Measurements from ENCODE around the gene ART1.

Gene ART1

DNA sequence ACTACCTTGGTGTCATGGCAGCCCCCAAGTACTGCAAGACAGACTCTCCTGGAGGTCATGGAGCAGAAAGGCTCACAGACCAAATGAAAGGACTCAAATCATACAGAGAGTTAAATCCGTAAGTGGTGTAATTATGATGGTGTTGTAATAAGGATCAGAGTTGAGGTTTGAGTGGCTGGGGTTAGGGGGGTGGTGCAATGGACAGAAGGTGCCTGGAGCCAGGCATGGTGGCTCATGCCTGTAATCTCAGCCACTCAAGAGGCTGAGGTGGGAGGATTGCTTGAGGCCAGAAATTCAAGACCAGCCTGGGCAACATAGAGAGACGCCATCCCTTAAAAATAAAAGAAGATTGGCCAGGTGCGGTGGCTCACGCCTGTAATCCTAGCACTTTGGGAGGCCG, 21.8 kb upstream of the ART1 start:
- no peak for DNase-seq (ENCODE audit: extremely low read depth, low read depth)

DNA sequence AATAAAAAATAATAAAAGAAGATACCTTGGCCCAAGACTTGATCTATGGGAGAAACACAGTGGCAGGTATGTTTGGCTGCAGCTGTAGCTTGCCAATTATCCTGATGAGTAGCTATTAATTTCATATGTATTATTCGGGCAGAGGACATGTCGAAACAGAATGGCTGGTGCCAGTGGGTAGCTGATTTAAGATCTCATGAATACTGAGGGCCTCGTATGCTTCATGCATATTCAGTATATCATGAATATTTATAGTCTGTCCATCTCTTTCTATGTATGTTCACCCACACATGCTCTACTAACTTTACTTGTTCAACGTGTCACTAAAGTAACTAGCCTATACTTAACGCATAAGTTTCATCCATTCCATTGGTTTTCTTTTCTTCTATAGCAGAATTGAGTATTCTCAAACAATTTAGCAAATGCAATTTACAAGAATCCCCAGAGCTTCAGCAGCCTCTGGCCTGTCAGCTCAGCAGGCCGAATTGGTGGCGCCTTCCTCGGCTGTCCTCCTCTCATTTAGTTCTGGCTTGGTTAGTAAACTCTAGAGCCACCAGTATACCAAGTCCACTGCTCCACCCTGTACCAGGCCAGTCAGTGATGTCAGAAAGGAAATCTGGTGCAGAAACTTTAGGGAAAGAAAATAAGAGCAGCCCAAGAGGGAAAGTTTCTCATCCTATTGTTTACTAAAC, 21.0 kb upstream of the ART1 start:
- TF ChIP-seq, protein P1, sequence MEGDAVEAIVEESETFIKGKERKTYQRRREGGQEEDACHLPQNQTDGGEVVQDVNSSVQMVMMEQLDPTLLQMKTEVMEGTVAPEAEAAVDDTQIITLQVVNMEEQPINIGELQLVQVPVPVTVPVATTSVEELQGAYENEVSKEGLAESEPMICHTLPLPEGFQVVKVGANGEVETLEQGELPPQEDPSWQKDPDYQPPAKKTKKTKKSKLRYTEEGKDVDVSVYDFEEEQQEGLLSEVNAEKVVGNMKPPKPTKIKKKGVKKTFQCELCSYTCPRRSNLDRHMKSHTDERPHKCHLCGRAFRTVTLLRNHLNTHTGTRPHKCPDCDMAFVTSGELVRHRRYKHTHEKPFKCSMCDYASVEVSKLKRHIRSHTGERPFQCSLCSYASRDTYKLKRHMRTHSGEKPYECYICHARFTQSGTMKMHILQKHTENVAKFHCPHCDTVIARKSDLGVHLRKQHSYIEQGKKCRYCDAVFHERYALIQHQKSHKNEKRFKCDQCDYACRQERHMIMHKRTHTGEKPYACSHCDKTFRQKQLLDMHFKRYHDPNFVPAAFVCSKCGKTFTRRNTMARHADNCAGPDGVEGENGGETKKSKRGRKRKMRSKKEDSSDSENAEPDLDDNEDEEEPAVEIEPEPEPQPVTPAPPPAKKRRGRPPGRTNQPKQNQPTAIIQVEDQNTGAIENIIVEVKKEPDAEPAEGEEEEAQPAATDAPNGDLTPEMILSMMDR (IDR thresholded peaks at IDR 0.05; ENCODE audit: low read depth, low read length), result no peak
- DNase-seq (ENCODE audit: extremely low read depth, low read depth), result no peak

More for the DNA sequence above, 21.8 kb upstream of the ART1 start:
- TF ChIP-seq, protein P1 (IDR thresholded peaks at IDR 0.05; ENCODE audit: low read depth, low read length), result no peak

DNA sequence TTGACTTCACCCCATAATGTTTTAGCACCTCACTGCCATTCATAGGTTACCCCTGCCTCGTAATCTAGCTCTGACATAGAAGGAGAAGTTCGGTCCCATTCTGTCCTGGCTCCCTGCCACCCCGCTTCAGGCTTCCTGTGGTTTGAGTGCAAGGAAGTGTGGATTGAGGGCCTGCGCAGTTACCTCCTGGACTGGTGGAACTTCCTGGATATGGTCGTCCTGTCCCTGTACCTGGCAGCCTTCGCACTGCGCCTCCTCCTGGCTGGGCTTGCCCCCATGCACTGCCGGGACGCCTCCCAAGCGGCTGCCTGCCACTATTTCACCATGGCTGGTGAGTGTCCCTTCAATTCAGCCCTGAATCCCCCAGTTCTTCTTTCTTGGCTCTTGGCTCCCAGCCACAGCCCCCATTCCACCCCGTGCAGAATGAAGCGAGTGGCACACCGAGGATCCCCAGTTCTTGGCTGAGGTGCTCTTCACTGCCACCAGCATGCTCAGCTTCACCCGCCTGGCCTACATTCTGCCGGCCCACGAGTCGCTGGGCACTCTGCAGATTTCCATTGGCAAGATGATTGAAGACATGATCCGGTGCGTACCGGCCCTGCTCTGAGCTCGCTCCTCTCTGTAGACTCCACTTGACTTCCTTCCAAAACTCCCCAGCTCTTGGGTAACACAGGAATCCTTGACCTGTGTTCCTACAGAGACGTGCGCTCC, 18.5 kb upstream of the ART1 start:
- no peak for DNase-seq (ENCODE audit: extremely low read depth, low read depth)
- TF ChIP-seq, protein P1 (IDR thresholded peaks at IDR 0.05; ENCODE audit: low read depth, low read length), result no peak

DNA sequence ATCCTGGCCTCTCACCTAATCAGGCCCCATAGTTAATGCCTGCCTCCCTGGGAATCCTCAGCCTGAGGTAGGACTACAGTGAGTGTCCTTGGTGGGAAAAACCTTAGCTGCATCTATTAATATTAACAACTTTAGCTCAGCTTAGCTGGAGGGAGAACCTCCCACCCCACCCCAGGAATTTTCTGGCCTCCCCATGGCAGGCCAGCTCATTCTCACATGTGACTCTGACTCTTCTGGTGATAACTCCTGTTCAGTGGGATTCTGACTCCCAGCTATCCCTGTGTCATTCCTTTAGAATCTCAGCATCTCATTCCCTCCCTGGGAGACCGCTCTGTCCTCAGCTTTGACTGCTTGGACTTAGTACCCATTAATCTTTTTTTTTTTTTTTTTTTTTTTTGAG, 17.6 kb upstream of the ART1 start:
- no peak for DNase-seq (ENCODE audit: extremely low read depth, low read depth)
- TF ChIP-seq, protein P1 (IDR thresholded peaks at IDR 0.05; ENCODE audit: low read depth, low read length), result no peak

DNA sequence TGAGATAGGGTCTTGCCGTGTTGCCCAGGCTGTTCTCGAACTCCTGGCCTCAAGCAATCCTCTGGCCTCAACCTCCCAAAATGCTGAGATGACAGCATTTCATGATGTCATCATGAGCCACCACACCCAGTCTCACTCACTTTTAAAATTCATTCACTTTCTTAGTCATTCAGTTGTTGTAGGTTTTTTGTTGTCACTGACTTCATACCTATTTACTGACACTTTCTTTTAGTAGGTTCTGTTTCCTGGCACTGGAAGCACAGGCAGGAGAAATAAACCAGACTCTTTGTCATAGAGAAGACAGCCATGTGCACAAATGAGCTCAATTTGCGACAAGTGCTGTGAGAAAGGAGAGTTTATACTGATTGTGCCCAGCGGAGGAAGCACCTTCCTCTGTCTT, 13.6 kb upstream of the ART1 start:
- TF ChIP-seq, protein P1 (IDR thresholded peaks at IDR 0.05; ENCODE audit: low read depth, low read length), result no peak
- no peak for DNase-seq (ENCODE audit: extremely low read depth, low read depth)

DNA sequence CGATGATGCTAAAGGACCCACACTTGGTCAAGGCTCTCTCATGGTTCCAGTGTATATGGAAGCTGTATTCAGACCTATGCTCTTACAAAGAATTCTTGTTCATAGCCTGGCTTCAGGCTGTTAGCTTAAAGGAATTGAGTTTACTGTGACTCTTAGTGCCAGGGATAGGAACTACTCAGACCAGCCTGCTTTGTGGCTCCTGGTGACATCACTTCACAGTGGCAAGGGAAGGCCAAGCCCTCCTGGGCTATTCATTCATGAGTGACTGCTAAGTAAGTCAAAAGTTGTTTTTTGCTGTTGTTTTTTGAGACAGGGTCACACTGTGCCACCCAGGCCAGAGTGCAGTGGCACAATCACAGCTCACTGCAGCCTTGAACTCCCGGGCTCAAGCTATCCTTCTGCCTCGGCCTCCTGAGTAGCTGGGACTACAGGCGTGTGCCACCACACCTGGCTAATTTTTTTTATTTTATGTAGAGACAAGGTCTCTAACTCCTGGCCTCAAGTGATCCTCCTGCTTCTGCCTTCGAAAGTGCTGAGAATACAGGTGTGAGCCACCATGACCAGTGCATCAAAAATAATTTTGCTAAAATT, 12.8 kb upstream of the ART1 start:
- TF ChIP-seq, protein P1 (IDR thresholded peaks at IDR 0.05; ENCODE audit: low read depth, low read length), result no peak

More for the DNA sequence above, 12.8 kb upstream of the ART1 start:
- no peak for DNase-seq (ENCODE audit: extremely low read depth, low read depth)

Data from AG09319 (cell line).